Kidney (tissue), 14 donors: Measurements from ENCODE around the gene LIMK1. TPM values are rescaled to one million over a fixed set of nuclear protein-coding genes. Genes with fewer than 3 reads are reported as not detected.

Experiments used
- DNase-seq, 5 donors: peaks; one replicate each; pipeline ENCODE4 v3.0.0-alpha.2; 2013 to 2020
- FAIRE-seq: peaks from 2 replicates; lab custom pipeline; 2012; peaks lifted over from hg19 to GRCh38; lab: Jason Lieb, UNC
- H3K27ac ChIP-seq, 2 donors: one replicate each; pipeline ENCODE4 v1.7.0; 2013; ENCODE audit warnings: low read depth in 2 of 2, low read length in 2 of 2, inconsistent platforms in 1 of 2
- H3K27me3 ChIP-seq: one replicate; pipeline ENCODE4 v1.7.1; 2013; ENCODE audit warnings: low read length, inconsistent platforms; ENCODE audit not compliant: control insufficient read depth, insufficient read depth
- H3K36me3 ChIP-seq, 3 donors: one replicate each; pipeline versions ENCODE4 v1.7.0 to v1.7.1; 2013; ENCODE audit warnings: low read length in 3 of 3, control low read depth in 1 of 3, inconsistent platforms in 1 of 3; ENCODE audit not compliant: insufficient read depth in 3 of 3, control insufficient read depth in 2 of 3
- H3K4me1 ChIP-seq, 3 donors: one replicate each; pipeline versions ENCODE4 v1.7.0 to v1.7.1; 2013; ENCODE audit warnings: low read length in 3 of 3, inconsistent platforms in 1 of 3, low read depth in 1 of 3; ENCODE audit not compliant: control insufficient read depth in 2 of 3, insufficient read depth in 2 of 3
- H3K4me3 ChIP-seq, 3 donors: one replicate each; pipeline versions ENCODE4 v1.7.0 to v1.8.1; 2013; ENCODE audit warnings: low read length in 3 of 3, control low read depth in 1 of 3, inconsistent platforms in 1 of 3
- H3K9ac ChIP-seq, 3 donors: one replicate each; pipeline versions ENCODE4 v1.7.0 to v1.7.1; 2013; ENCODE audit warnings: low read length in 3 of 3, control low read depth in 1 of 3, inconsistent platforms in 1 of 3
- H3K9me3 ChIP-seq, 3 donors: one replicate each; pipeline versions ENCODE4 v1.7.0 to v1.7.1; 2013; ENCODE audit warnings: low read length in 3 of 3, control low read depth in 1 of 3, inconsistent platforms in 1 of 3; ENCODE audit not compliant: control insufficient read depth in 2 of 3, insufficient read depth in 1 of 3
- CTCF ChIP-seq: IDR thresholded peaks from 3 replicates; pipeline ENCODE4 v1.5.1; 2012; ENCODE audit warnings: mild to moderate bottlenecking, moderate library complexity, borderline replicate concordance; ENCODE audit not compliant: insufficient read depth; ENCODE audit errors: extremely low read depth
- intact Hi-C: fragments of 100-400 bp; cut with DNase I; formaldehyde crosslinking; loops from one replicate; pipeline ENCODE4 v1.11.1; 2022
- polyA plus RNA-seq: library from polyadenylated mRNA; stranded (reverse); fragments of 350-450 nt; fragmentation: Illumina TruSeq; extraction: RNeasy Lipid Tissue Mini Kit (QIAGEN cat#74804); gene quantifications from one replicate; pipeline ENCODE4 v1.2.3, GENCODE V29; 2014; ENCODE audit warnings: low read depth, low replicate concordance; ENCODE audit not compliant: insufficient read depth
- total RNA-seq: library from RNA; stranded (reverse); fragmentation: NEBNext Ultra II Directional; extraction: Animal tissue kit (Norgen Biotek cat#: 25700); gene quantifications from one replicate; pipeline ENCODE4 v1.2.1, GENCODE V29; 2021
- donor health status: control.
- donor health status: control.
- donor health status: control.
- donor health status: control.
- donor health status: control.
- donor health status: DM: yes; HTN: yes; CAD: no.
- donor health status: Normal renal cell carcinoma (clear cell type).

Gene LIMK1
- total and polyA plus RNA-seq, 2 donors from 2014 or later: 9.1 to 23.8 TPM

DNA sequence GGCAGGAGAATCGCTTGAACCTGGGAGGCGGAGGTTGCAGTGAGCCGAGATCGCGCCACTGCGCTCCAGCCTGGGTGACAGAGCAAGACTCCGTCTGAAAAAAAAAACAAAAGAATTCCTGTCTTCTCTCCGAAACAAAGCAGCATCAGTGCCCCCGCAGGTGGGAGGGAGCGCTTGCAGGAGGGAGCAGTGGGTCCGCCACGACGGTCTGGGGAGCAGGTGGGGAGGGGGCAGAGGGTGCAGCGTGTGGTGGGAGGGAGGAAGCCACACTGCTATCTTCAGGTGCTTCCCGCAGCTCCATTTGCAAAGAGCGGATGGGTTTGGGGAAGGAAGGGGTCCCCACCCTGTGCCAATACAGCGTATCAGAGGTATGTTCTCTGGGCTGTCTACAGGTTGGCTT is 31.7 kb downstream of the LIMK1 start:
- no peak overlapping the region for H3K27ac ChIP-seq
- H3K36me3 ChIP-seq: peaks cover 0 to 2% (median 0%) of the 10 kb centered on the region in 3 donors
- intact Hi-C loops: no loop called here
- no peak overlapping the region for H3K4me3 ChIP-seq
- no peaks in the 10 kb centered on the region for H3K4me1 ChIP-seq
- H3K9me3 ChIP-seq: no peaks in the 10 kb centered on the region
- no peak for DNase-seq
- no peak for FAIRE-seq
- no peak for TF ChIP-seq CTCF
- H3K27me3 ChIP-seq: no peaks in the 10 kb centered on the region
- no peak overlapping the region for H3K9ac ChIP-seq

- DNase-seq (no peak), FAIRE-seq (no peak)
- Histone ChIP-seq H3K36me3 (peaks cover 0 to 2% (median 0%) of the 10 kb centered on the region in 3 donors), H3K9ac (no peak overlapping the region), H3K27ac (no peak overlapping the region), H3K9me3 (no peaks in the 10 kb centered on the region), H3K27me3 (no peaks in the 10 kb centered on the region), H3K4me1 (no peaks in the 10 kb centered on the region), H3K4me3 (no peak overlapping the region)
- intact Hi-C loops: no loop called here
- no peak for TF ChIP-seq CTCF
These were observed 32.8 kb downstream of the LIMK1 start for GRCh38 chr7:74116356-74116755.

DNA sequence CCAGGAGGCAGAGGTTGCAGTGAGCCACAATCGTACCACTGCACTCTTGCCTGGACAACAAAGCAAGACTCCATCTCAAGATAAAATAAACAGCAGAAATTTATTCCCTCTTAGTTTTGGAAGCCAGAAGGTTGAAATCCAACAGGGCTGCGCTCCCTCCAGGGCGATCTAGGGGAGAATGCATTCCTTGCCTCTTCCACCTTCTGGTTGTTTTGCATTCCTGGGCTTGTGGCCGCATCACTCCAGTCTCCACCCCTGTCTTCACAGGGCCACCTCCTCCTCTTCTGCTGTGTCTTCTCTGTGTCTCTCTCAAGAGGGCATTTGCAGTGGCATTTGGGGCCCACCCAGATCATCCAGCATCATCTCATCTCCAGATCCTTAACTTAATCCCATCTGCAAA is 36.2 kb downstream of the LIMK1 start:
- Histone ChIP-seq H3K9me3 (no peaks in the 10 kb centered on the region), H3K9ac (no peak overlapping the region), H3K4me1 (no peaks in the 10 kb centered on the region), H3K27me3 (no peaks in the 10 kb centered on the region), H3K4me3 (no peak overlapping the region), H3K36me3 (peaks cover 0 to 2% (median 0%) of the 10 kb centered on the region in 3 donors), H3K27ac (no peak overlapping the region)
- no peak for TF ChIP-seq CTCF
- FAIRE-seq (no peak), DNase-seq (no peak)
- intact Hi-C loops: no loop called here
